HG03354 (cell line): Measurements from ENCODE around the gene RCOR1.
"Not testable (repeated sequence)": the region's sequence is repeated elsewhere in the genome, so short reads cannot be mapped to it uniquely, and the experiment has no call there.

Source experiments
- ATAC-seq: cut with Tn5 transposase; IDR thresholded peaks from one replicate; pipeline ENCODE4 v1.9.1; 2021; ENCODE audit warnings: mild to moderate bottlenecking; ENCODE audit not compliant: unreplicated experiment, poor library complexity, severe bottlenecking

The RCOR1 gene

DNA sequence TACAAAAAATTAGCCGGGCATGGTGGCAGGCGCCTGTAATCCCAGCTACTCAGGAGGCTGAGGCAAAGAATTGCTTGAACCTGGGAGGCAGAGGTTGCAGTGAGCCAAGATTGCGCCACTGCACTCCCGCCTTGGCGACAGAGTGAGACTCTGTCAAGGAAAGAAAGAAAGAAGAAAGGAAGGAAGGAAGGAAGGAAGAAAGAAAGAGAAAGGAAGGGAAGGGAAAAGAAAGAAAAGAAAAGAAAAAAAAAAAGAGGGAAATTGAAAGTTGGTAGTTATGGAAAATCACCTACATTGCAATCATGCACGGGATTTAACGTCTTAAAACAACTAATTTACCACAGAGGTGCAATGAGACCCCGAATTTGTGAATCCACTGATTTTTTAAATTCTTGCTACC, 173.3 kb downstream of the RCOR1 start:
- not testable (repeated sequence) for ATAC-seq

DNA sequence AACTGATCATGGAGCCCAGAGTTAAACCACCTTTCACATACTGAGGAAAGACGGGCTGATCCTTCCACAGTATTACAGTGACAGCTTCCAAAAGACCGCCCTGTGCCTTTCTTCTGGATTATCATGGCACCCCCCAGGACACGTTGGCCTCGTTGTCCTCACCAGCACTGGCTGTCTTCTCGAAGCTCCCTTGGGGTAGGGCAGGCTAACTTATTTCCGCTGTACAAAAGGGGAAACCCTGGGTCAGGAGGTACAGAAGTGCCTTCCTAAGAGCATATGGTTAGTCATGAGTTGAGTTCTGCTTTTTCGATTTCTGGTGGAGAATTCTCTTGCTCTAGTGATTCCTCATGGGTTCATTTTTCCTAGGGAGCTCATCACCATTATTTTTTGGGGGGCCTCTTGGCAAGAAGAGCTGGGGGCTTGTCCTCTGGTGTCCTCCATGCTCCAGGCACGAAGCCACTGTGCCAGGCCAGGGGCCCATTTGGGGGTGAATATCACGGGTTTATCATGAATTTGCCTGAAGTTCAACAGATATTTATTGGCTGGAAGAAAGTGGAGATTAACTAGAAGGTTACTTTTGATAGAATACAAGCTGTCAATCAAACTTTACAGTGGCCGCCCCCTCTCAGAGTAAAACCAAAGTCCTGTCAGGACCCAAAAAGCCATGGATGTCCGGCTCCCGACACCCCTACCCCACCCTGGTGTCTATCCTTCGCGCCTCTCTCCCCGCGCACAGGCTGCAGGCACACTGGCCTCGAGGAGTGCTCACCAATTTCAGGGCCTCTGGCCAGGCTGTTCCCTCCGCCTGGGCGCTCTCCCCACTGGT, 176.0 kb downstream of the RCOR1 start:
- ATAC-seq = peak; percentile 59

DNA sequence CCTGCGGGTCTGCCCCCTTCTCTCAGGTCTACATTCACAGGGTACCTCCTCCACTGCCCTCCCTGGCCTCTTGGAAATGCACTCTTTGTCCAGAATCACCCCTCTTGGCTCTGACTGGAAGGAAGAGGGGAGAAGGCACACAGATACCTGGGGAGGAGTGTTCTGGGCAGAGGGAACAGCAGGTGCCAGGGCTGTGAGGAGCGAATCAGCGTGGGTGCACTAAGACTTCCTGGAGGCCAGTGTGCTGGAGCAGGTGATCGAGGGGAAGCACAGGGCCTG, 176.5 kb downstream of the RCOR1 start:
- ATAC-seq = no peak

DNA sequence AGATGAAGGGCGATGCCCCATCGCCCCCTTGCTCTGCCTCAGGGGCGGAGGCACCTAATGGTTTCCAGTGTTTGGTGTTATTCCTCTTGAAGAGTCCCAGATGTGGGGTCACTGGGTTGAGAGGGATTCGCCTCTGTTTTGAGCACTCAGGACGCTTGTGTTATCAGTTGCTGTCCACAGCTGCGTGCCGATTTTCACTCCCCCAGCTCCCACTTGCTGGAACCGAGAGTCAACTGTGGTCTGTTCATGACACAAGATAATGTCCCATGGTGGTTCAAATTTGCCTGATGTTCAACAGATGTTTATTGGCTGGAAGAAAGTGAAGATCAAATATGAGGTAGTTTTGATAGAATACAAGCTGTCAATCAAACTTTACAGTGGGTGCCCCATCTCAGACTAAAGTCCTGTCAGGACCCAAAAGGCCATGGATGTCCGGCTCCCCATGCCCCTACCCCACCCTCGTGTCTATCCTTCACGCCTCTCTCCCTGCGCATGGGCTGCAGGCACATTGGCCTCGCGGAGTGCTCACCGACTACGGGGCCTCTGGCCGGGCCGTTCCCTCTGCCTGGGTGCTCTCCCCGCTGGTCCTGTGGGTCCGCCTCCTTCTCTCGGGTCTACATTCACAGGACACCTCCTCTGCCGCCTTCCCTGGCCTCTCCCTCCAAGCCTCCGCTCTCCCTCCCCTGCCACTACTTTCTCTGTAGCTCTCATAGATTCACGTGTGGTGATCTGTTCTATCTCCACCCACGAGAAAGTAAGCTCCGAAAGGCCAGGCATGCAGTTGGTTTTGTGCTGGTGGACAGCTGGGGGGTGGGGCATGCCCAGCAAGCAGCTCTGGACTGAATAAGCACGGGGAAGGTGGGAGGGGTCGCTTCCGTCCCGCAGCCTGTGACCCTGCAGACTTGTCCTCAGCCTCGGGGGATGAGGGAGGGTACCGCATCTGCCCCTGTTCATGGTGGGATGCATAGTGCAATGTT, 178.0 kb downstream of the RCOR1 start:
- ATAC-seq = no peak

DNA sequence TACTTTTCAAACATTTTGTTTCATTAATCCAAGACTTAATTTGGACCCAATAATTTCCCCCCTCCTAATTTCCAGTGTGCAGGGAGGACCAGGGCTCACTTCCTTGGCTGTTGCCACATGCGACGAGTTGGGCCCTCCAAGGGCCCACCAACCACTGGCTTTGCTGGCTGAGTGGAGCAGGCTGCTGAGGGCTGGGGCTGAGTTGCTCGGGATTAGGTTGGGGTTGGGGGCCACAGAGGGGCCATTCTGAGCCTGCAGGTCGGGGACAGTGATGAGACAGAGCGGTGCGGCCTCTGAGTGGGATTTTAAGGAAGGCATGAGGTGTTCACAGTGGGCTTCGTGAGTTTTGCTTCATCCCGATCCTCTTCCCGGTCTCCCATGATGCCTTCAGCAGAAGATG, 178.7 kb downstream of the RCOR1 start:
- no peak for ATAC-seq

DNA sequence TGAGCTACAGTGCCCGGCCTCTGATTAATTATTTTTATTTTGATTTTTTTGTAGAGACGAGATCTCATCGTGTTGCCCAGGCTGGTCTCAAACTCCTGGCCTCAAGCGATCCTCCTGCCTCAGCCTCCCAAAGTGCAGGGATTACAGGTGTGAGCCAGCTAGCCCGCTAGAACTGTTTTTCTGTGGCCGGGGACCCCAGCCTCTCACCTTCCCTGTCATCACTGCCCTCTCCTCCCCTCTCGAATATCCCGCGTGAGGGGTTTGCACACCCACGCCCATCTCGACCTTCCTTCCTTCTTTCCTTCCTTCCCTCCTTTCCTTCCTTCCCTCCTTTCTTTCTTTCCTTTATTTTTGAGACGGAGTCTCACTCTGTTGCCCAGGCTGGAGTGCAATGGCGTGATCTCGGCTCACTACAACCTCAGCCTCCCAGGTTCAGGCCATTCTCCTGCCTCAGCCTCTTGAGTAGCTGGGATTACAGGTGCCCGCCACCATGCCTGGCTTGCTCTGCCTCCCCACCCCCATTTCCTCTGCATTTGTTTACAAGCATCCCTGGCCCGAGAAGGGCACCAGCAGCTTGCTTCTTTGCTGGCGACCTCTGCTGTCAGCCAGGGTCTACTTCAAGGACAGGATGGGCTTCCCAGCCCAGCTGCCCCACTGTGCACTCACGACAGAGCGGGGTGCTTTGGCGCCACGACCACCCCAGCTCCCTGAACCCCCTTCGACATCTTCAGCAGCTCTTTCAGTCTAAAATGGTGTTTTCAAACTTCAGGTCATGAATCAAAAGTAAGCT, 180.5 kb downstream of the RCOR1 start:
- no peak for ATAC-seq

DNA sequence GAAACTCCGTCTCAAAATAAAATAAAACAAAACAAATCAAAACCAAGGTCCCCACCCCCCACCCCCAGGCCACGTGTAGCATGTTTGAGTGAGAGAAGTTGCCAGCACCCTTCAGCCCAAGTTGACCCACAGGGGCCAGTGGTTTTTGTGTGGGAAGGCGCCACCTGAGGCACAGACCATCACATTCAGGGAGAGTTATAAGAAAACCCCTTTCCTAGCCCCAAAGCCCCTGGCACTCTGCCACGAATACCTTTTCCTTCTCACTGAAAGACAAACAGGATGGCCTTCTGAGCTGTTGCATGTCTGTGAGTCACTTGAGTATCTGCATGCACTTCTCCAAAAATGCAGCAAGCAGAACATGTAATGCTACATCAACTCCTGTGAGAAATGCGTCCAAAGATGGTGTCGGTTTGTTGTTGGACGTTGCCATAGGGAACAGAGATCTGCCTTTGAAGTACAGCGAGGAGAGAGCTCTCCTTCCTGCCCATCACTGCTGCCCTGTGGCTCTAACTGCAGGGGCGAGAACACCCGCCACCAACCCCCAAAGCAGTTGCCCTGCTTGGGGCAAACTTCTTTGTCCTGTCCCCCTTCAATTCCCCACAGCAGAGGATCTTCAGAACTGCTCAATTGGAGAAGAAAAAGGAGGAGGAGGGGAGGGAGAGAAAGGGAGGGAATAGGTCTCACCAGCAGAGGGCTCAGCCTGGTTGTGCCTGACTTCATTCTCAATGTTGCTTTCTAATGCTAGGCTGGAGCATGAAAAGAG, 182.1 kb downstream of the RCOR1 start:
- ATAC-seq = peak; percentile 36

DNA sequence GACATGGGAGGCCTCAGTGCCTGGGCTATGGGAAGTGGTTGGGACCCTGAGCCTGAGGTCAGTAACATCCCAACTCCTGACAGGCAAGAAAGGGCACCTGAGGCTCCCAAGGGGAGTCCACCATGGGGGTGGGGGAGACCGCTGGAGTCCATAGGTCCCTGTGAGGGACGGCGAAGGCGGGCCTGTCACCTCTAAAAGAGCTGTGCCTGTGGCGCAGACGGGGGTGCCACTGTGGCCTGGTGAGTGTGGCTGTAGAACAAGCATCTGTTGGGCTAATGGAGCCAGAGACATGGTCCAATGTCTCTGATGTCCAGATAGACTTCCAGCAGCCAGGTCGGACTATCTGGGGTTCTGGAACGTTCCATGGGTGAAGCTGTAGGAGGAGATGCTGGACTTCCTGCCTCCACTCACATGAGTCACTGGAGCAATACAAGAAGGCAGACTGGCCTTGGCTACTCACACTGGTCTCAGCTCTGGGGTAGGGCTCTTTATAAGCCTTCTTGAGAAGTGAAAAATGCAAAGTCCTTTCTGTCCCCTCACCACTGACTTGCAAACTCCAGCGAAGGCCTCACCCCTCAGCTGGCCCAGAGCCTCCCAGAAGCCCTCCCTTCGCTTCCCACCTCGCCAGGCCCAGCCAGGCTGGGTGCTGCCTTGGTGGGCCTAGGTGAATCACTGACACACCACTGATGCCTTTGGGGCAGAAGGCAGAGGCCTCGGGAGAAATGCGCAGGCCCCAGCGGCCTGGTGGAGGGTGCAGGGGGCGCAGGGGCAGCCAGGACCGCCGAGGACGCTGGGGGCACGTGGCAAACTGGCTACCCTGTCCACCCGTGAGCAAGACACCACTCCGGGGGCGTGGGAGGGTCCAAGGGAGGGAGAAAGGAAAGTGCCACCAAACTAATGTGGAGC, 183.7 kb downstream of the RCOR1 start:
- ATAC-seq = no peak

DNA sequence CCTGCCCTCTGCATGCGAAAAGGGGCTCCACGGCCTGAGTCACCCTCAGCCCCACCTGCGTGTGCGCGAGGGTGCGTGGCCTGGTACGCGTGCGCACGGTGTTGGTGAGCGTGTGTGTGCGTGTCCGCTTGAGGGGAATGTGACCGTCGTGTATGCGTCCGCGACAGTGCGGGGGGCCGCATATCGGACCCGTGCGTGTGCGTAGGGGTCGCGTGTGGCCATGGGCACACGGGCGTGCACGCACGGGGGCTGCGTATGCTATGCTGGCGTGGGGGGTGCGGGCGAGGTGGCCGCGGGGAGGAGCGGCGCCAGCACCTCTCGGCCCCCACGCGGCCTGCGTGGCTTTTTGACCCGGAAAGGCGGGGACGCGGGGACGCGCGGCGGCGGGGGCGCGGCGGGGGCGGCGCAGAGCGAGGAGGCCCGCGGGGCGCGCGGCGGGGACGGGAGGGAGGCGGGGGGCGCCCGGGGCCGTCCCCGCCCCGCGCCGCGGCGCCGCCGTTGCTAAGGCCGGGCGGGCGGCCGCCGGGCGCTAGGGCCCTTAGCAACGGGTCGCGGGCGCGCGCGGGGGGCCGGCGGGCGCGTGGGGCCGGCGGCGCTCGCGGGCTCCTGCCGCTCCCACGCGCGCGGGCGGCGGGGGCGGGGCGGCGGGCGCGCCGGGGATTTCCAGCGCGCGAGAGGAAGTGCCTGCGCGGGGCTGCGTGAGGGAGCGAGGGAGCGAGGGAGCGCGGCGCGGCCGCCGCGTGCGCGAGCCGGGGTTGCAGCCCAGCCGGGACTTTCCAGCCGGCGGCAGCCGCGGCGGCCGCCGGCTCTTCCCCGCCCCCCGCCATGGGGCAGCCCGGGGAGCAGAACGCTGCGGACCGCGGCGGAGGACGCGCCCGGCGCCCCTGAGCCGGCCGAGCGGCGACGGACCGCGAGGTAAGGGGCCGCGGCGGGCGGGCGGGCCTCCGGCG, 184.6 kb downstream of the RCOR1 start, which contains the start of gene TRAF3:
TRAF3 (plus strand) TSS at position 689 of the 950 bp plus-strand sequence. CDS start 92,753 bp downstream, outside the sequence.
- ATAC-seq = peak; percentile 58

DNA sequence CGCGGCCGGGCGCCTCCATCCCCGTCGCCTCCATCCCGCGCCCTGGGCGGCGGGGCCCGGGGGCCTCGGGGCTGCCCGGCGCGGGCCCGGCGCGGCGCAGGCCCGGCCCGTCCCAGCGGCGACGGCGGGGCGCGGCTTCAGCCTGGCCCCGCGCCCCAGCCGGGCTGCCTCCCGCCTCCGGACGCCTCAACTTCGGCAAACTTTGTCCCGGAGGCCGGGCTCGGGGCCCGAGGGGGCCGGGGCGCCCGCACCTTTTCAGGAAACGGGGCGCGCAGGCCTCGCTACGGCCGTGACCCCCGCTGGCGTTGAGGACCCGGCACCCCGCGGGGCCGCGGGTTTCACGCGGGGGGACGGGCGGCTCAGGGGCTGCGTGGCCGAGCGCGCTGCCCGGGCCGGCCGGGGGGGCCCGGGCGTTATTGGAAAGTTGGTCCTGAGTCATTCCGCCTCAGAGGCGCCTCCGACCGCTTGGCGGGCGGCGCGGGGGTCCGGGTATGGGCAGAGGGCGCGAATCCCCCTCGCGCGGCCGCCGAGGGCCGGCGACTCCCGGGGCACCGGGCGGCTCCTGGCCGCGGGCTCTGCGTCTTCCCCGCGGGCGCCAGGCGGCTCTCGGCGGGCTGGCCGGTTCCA, 185.4 kb downstream of the RCOR1 start:
- peak; percentile 30 for ATAC-seq

DNA sequence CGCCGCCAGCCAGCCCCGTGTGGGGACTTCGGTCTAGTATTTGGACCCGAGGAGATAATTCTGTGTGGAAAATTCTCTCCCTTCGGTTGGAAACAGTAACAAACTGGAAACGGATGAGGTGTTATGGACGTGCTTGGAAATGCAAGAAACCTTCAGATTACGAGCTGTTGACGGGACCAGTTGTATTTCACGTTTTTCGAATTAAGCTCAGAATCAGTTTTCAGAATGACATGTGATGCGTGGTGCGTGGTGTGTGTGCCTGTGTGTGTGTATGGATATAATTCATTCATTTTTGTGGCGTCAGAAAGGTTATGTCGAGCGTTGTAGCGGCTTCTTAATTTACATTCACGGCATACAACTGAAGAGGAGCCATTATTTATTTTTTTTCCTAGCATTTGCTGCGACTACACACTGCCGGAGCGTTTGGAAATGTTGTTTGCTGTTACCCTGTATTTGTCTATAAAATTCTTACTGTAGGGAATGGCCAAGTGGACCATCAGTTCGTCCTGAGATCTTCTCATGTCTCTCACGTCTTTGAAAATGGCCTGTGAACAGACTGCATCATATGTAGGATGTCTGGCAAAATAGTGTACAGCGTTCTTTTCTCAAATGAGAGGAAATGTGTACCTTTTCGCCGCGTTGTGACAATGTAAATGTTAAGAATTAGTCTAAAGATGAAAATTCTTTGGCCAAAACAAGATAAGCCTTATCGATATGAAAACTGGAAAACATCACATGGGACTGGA, 186.1 kb downstream of the RCOR1 start:
- ATAC-seq = no peak

DNA sequence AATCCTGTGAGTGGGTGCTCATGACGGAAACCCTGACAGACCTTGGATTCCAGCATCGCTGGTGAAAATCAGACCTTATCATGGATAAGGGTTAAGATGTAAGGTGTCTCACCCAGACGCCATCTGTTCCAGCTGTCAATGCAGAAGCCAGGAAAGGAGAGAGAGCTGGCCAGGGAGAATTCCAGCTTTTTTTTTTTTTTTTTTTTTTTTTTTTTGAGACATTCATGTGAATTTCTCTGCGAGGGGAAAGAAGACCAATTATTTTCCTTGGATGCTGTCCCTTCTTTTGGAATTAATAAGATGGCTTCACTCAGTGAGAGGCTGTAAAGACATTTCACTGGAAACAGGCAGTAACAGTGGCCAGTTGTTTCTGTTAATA, 186.6 kb downstream of the RCOR1 start:
- no peak for ATAC-seq

DNA sequence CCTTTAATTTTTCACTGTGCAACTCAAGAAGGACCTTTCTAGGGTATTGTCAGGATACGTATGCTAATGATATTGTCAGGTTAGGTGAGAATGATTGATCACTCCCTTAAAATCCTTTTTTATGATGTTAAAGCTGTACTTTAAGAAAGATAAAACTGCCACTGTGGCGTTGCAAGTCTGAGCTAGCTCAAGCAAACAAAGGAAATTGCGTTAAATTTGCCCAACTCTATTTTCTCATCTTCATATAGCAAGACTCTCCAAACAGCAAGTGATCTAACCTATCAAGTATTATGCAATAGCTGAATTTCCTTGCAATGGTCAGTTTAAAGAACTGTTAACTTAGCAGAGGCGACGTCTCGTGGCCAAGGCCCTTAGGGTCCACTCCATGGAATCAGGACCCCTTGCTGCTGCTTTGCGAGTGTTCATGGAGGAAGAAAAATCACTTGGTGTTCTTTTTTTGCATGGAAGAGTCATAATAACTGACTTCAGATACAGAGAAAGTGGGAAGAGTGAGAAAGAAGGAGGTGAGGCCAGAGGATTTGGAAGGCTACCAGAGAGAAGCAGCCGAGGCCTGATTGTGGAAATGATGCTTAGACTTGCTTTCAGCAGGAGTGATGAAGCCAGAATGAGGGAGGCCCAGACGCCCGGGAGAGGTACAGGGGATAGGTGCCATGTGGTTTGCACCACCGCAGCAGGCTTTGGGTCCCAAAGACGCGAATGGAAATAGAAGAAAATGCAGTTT, 187.3 kb downstream of the RCOR1 start:
- no peak for ATAC-seq
